Measurements from ENCODE around the gene GPR32. TPM values are rescaled to one million over a fixed set of nuclear protein-coding genes. Genes with fewer than 3 reads are reported as not detected.

GPR32 gene
- total RNA-seq, 2 donors from 2014 or later = not detected

- 81 to 95% methylated on average over 6 to 7 of the region's 7 CpGs for WGBS, 2 donors
- no peak overlapping the region for H3K4me3 ChIP-seq
- no peak overlapping the region for H3K27ac ChIP-seq
- DNase-seq = no peak
- peaks cover 10% of the 10 kb centered on the region for H3K4me1 ChIP-seq
- no peak for ATAC-seq
- no peaks in the 10 kb centered on the region for H3K27me3 ChIP-seq
- H3K36me3 ChIP-seq (replicated peaks in 1 of 2; ENCODE audit: insufficient read depth in 1 of 2, low read depth in 2 of 2) = peaks cover 0 to 11% of the 10 kb centered on the region in 2 donors
- TF ChIP-seq CTCF (IDR thresholded peaks at IDR 0.05) (no peak), POLR2A (IDR thresholded peaks at IDR 0.05) (no peak)
- intact Hi-C loops (cut with DNase I) = no loop called here
- H3K9me3 ChIP-seq = no peaks in the 10 kb centered on the region
These were observed 27.1 kb downstream of the GPR32 start for GRCh38 chr19:50797429-50797780.

GRCh38 chr19:50797781-50798658 lies 27.8 kb downstream of the GPR32 start:
- TF ChIP-seq CTCF (IDR thresholded peaks at IDR 0.05) = no peak
- peaks cover 16% of the 10 kb centered on the region for H3K4me1 ChIP-seq
- no peak overlapping the region for H3K4me3 ChIP-seq
- no peaks in the 10 kb centered on the region for H3K9me3 ChIP-seq
- H3K27me3 ChIP-seq = no peaks in the 10 kb centered on the region
- H3K27ac ChIP-seq = no peak overlapping the region
- DNase-seq (no peak), ATAC-seq (no peak)
- intact Hi-C loops (cut with DNase I) = no loop called here
- 76 to 84% methylated on average over 6 to 12 of the region's 18 CpGs for WGBS, 2 donors
- H3K36me3 ChIP-seq (replicated peaks in 1 of 2; ENCODE audit: insufficient read depth in 1 of 2, low read depth in 2 of 2) = peaks cover 0 to 11% of the 10 kb centered on the region in 2 donors

- ATAC-seq = no peak
- 71 to 92% methylated on average over 6 to 8 of the region's 21 CpGs for WGBS, 2 donors
- Histone ChIP-seq H3K36me3 (replicated peaks in 1 of 2; ENCODE audit: insufficient read depth in 1 of 2, low read depth in 2 of 2) (peaks cover 0 to 11% of the 10 kb centered on the region in 2 donors), H3K4me1 (peaks cover 25% of the 10 kb centered on the region), H3K27me3 (no peaks in the 10 kb centered on the region), H3K4me3 (no peak overlapping the region), H3K27ac (no peak overlapping the region), H3K9me3 (no peaks in the 10 kb centered on the region)
- no peak for DNase-seq
- intact Hi-C loops (cut with DNase I) = no loop called here
- no peak for TF ChIP-seq CTCF (IDR thresholded peaks at IDR 0.05)
- TF ChIP-seq POLR2A (IDR thresholded peaks at IDR 0.05) = no peak
These were observed 28.6 kb downstream of the GPR32 start for GRCh38 chr19:50798659-50799546.

GRCh38 chr19:50799547-50799851 lies 29.2 kb downstream of the GPR32 start:
- Histone ChIP-seq H3K4me1 (peaks cover 25% of the 10 kb centered on the region), H3K9me3 (no peaks in the 10 kb centered on the region), H3K27me3 (no peaks in the 10 kb centered on the region), H3K36me3 (replicated peaks in 1 of 2; ENCODE audit: insufficient read depth in 1 of 2, low read depth in 2 of 2) (peaks cover 0 to 11% of the 10 kb centered on the region in 2 donors), H3K4me3 (no peak overlapping the region), H3K27ac (no peak overlapping the region)
- intact Hi-C loops (cut with DNase I) = no loop called here
- 83 to 90% methylated on average over 3 of the region's 3 CpGs for WGBS, 2 donors
- DNase-seq = no peak
- TF ChIP-seq CTCF (IDR thresholded peaks at IDR 0.05) (no peak), POLR2A (IDR thresholded peaks at IDR 0.05) (no peak)
- ATAC-seq = no peak

All from body of pancreas (tissue), 4 donors.